Measurements from ENCODE around the gene BAHD1. TPM values are rescaled to one million over a fixed set of nuclear protein-coding genes. Genes with fewer than 3 reads are reported as not detected.
"Not testable (repeated sequence)": the region's sequence is repeated elsewhere in the genome, so short reads cannot be mapped to it uniquely, and the experiment has no call there.

The BAHD1 gene
- total RNA-seq, 1 donor from 2014 or later, result 17.5 TPM

DNA sequence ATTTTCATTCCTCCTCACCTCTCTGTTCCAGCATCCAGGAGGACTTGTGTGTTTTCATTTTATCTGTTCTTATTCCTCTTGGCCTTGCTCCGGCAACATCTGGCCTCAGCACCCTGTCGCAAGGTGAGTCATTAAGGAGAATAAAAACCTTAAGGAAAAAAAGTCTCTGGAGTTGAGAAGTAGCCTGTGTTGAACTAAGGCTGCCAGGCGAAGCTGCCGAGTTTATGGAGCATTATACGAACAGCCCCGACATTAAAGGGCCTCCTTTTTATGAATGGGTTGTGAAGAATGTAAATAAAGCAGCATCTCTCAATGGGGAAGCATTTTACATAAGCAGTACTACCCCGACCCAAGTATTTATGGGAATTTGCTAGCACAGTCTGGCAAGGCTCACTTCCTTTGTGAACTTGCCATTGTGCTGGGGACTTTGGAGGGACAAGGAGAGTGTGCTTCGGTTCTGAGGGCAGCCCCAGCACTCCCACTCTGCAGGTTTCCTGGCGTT, 4.7 kb downstream of the BAHD1 start:
- peak; percentile 69 for DNase-seq (ENCODE audit: low read depth)

DNA sequence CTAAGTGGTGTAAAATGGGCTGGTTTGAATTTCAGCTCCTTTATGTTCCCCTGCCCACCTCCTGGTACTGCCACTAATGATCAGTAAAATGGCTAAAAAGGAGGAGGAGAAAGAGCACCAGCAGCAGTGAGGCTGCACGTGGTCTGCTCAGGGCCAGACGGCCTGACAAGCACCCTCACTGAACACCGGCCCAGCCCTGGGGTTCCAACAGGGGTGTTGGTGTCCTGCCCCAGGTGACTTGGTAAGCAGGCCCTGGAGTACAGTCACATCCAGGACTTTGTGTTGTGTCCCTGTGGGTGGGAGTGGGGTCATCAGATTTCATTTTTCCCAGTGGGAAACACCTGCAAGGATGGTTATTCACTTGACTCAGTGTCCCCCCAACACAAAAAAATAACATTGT, 5.4 kb downstream of the BAHD1 start:
- DNase-seq (ENCODE audit: low read depth), result no peak

DNA sequence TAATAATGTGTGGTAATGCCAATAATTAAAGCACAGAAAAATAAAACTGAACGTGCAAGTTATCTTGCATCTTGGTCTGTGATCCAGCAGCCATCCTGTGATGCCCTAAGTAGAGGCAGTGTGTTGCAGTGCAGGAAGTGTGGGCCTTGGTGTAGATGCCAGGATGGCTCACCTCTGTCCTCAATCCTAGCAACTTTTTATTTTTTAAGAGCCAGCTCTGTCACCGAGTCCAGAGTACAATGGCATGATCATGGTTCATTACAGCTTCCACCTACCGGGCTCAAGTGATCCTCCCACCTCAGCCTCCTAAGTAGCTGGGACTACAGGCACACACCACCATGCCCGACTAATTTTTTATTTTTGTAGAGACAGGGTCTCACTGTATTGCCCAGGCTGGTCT, 7.6 kb downstream of the BAHD1 start:
- DNase-seq (ENCODE audit: low read depth), result no peak

DNA sequence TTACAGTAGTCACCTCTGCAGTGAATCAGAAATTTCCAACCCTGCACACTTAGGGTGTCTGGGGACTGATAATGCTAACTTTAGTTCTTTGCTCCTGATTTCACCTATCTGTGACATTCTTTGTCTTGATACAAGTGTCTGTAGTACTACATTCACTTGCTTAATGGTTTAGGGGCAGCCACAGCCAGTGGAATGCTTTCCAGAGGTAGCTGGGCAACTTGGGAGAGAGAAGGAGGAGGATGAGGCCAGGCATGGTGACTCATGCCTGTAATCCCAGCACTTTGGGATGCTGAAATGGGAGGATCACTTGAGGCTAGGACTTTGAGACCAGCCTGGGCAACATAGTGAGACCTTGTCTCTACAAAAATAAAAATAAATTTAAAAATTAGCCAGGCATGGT, 8.5 kb downstream of the BAHD1 start:
- peak; percentile 54 for DNase-seq (ENCODE audit: low read depth)

DNA sequence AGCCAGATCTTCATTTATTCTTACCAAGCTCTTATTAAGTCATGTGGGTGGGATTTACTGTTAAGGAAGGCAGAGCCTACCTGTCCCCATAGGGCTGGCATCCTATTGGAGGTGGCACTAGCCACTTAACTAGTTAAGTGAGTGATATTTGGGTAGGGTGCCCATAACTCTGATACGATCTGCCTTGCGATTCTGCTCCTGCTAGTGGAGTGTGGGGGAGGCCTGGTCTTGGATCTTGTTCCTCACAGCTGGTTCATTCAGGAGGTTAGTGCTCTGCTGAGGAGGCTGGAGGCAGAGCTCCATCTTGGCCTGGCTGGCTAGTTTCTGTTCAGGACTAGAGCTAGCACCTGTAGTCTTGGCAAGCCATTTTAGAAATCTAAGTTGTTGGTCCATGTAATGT, 9.3 kb downstream of the BAHD1 start:
- no peak for DNase-seq (ENCODE audit: low read depth)

DNA sequence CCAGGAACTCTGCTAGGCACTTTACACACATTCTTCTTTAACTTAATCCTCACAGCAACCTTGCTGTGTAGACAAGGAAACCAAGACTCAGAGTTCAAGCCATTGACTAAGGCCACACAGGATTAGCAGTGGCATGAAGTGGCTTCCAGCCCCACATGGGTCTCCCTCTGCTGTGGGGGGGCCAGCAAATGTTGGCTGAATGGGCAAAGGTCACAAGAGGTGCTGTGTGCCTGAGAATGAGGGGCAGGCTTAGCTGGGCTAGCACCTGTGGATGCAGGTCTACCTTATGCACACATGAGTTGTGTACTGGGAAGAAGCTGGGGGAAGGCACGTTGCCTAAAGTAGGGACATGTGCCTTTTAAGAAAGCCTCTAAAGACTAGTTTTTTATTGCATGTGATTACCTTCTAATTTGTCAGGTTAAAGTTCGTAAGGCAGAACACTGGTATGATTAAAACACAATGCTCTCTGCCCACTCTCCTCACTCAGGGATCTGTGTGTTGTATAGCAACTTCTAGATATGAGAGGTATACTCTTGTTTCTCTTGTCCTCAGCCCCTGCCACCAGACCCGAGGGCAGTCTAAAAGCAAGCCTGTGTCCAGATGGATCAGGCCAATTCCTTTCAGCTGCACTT, 10.9 kb downstream of the BAHD1 start:
- no peak for DNase-seq (ENCODE audit: low read depth)

DNA sequence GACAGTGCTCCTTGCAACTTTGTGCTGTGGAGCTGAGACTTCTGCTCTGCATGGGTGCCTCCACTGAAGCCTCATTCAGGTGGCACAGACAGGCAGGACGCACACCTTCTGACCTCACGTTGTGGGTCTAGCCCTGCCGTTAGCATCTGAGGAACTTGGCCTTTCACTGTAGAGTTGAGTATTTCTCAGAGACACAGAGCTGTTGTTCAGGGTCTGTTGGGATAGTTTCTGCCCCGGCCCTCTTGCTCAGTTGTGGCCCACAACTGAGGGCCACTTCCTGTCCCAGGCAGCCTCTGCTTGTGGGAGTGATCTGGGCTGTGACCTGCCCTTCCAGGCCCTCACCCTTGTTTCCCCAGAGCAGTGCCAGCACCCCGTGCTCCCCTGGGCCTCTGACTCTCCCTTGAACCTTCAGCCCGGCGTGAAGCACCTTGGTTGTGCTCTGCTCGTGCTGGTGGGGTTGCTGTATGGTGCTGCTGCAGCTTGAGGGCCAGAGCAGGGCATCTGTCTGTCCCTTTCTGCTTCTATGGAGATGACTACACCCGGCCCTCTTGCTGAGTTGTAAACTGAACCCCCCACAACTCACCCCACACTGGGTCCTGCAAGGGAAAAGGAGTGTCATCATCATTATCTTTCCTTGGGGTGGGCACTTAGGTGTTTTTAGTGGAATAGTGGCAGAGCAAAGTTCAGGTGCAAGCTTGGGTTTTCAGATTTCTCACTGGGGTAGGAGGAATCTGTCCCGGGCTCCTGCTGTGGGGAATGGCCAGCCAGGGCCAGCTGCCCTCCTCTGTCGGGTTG, 11.7 kb downstream of the BAHD1 start:
- no peak for DNase-seq (ENCODE audit: low read depth)

DNA sequence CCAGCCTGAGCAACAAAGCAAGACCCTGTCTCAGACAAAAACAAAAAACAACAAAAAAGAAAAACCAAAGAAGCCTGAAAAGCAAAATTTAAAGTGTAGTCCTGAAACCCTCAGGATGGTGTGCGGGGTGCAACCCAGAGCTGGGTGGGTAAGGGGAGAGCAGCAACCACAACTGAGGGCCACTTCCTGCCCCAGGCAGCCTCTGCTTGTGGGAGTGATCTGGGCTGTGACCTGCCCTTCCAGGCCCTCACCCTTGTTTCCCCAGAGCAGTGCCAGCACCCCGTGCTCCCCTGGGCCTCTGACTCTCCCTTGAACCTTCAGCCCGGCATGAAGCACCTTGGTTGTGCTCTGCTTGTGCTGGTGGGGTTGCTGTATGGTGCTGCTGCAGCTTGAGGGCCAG, 13.2 kb downstream of the BAHD1 start:
- not testable (repeated sequence) for DNase-seq (ENCODE audit: low read depth)

DNA sequence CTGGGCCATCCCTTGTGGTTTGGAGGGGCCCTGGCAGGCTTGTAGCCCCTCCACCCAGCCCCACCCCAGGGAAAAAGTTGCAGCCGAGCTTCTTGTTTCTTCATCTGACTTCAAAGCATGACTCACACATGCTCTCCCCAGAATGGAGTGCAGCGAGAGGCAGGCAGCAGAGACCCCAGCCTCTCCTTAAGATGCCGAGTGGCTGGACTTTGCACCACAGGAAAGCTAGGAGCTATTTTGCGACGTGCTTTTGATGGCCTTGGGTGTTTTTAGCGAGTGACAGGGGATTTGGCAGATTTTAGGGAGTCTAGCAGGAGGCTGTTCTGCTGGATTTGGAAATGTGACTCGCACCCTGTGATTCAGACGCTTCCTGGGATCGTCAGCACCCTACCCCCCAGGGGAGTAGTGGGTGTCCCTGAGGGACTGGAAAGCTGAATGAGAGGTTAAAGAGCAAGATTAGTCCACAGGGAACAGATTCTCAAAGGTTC, 14.2 kb downstream of the BAHD1 start:
- peak; percentile 56 for DNase-seq (ENCODE audit: low read depth)

DNA sequence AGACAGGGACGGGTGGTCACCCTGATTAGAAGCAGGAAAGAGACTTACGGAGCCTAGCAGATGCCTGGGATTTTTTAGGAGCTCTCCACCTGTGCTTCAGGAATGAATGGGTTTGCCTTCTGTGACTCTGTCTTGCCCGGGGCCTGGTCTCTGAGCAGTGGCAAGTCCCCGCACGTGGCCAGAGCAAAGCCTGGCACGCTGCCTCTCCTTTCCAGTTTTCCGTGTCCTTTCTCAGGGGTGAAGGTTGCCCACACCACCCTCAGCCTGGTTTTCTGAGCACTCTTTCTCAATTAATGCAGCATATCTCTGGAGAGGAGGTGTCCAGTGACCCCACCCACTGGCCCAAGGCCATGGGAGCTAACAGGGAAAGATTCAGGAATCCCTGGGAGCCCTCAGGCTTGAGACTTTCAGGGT, 15.6 kb downstream of the BAHD1 start:
- no peak for DNase-seq (ENCODE audit: low read depth)

DNA sequence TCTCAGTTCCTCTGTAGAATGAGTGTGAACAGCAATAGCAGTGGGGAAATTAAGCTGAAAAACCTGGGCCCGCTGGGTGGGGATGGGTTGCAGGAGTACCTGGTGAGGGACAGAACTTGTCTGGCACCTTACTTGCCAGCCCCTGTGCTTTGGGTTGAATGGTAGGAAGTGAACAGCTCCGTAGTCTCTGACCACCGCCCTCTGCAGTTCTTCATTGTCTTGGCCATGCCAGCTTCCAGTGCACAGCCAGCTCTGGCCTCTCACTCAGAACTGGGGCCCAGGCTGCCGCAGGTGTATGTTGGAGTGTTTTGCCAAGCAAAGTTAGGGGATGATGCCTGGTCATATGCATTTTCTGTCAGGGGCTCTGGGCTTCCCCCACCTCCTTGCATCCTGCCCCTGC, 16.0 kb downstream of the BAHD1 start:
- no peak for DNase-seq (ENCODE audit: low read depth)

DNA sequence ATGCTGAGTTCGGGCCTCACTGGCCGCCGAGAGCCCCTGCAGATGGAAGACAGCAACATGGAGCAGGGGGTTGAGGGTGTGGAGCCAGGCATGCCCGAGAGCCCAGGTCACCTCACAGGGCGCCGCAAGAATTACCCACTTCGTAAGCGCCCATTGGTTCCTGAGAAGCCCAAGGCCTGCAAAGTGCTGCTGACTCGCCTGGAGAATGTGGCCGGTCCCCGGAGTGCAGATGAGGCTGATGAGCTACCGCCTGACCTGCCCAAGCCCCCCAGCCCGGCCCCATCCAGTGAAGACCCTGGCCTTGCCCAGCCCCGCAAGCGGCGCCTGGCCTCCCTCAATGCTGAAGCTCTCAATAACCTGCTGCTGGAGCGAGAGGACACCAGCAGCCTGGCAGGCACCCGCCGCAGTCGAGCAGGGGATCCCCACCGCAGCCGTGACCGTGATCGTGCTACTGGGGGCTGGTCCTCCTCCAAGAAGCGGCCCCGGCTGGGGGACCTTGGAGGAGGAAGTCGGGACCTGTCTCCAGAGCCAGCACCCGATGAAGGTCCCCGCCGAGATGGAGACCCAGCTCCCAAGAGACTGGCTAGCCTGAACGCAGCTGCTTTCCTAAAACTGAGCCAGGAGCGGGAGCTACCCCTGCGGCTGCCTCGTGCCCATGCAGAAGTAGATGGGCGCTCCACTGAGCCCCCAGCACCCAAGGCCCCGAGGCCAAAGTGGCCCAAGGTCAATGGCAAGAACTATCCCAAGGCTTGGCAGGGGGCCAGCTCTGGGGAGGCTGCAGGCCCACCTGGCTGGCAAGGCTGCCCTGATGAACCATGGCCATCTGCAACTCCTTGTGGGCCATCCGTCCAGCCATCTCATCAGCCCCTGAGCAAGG, 18.0 kb downstream of the BAHD1 start:
- no peak for DNase-seq (ENCODE audit: low read depth)

DNA sequence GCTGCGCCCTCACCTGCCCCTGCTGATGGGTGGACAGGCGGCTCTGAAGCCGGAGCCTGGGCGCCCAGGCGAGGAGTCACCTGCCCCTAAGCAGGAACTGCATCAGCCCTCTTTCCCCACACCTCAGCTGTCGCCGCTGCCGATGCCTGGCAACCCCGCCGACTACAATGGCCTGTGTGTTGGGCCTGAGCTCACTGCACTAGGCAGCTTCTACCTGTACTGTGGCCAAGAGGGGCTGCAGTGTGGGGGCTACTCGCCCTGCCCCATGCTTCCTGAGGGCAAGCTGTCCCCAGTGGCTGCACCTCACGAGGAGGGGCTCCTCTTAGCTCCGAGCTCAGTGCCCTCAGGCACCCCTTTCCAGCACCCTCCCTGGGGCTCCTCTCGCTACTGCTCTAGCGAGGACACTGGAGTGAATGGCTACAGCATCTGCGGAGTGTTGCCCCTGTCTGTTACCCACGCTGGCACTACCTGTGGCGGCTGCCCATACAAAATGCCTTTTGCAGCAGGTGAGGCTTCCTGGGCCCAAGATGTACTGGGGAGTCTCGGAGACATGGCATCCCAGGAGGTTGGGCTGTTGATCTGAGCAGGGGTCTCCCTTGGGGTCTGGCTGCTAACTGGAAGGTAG, 18.8 kb downstream of the BAHD1 start:
- no peak for DNase-seq (ENCODE audit: low read depth)

DNA sequence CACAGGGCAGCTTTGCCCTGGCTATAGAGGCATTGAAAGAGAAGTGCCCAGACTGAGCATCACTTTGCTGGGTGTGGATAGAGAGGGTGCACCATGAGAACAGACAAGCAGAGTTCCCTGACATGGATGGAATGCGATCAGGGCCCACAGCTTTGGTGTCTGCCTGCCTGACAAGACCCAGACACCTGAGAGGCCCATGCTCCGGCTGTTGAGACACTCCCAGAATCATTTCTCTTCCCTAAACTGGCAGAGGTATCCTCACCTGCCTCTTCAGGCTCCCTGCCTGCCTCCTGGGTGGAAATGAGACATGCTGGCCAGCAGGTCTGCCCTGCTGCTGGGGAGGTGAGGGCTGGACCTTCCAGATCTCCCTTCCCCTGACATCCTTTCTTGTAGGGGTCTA, 19.7 kb downstream of the BAHD1 start:
- DNase-seq (ENCODE audit: low read depth), result no peak

DNA sequence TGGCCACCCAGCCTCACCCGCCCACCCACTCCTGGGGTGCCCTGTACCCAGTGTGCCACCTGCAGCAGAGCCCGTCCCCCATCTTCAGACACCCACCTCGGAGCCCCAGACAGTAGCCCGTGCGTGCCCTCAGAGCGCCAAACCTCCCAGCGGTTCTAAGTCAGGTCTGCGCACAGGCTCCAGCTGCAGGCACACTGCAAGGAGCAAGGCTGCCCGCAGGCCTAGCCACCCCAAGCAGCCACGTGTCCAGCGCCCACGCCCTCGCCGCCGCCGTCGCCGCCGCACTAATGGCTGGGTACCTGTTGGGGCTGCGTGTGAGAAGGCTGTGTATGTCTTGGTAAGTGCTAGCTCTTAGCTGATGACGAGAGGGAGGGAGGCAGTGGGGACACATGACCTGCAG, 21.2 kb downstream of the BAHD1 start:
- no peak for DNase-seq (ENCODE audit: low read depth)

DNA sequence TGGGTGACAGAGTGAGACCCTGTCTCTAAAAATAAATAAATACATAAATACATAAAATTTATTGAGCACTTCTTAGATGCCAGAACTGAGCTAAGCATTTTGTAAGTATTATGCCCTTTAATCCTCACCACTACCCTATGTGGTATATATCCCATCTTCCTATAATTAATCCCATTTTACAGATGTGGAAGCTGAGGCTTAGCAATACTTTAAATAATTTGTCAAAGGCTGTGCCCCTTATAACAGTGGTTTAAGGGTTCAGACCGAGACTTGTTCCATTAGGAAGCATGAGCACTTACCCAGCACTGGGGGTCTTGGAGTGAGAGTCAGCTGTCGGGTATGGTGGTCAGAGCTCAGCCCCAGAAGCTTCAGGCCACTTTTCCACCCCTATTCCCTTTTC, 22.5 kb downstream of the BAHD1 start:
- DNase-seq (ENCODE audit: low read depth), result no peak

DNA sequence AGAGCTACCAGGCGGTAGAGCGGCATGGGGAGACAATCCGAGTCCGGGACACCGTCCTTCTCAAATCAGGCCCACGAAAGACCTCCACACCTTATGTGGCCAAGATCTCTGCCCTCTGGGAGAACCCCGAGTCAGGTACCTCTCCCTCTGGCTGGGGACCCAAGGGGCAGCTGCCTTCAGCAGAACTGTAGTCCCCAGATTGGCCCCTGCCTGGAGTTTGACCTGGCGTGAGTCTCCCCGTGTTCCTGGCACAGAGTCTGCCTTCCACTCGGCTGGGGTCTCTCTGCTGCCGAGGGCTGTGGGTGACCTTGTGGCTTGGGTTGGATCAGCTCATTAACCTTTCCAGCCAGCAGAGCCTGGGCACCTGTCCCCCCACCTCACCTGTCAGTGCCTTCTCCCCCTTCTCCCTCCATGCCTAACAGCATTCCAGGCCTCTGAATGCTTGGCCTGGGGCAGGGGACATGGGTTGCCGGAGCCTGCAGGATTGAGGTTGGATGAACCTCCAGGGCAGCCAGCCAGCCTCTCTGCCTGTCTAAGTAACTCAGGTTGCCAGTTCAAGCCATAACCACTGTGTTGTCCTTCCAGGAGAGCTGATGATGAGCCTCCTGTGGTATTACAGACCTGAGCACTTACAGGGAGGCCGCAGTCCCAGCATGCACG, 23.3 kb downstream of the BAHD1 start:
- no peak for DNase-seq (ENCODE audit: low read depth)

DNA sequence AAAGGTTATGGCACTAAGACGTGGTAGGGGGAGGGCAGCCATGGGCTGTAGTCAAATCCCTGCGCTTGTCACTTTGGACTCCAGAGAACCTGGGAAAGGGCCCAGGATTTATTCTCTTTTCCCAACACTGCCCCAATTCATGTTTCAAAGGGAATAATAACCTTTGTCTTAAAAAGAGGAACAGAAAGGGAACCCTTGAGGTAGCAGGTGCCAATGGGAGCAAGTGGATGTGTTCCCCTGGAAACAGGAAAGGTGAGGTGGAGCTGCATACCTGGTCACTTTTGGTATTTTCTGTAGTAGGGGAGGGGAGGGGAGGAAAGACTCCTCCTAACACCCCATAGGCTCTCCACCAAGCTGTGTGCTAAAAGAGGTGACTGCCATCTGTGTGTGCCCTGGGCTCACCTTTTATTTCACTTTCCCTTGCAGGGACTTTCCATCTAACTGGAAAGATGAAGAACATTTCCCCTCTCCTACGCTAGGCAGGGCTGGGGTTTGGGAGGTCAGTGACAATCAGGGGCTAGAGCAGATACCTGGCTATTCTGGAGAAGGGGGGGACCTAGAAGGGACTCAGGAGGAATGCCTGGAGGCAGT, 23.9 kb downstream of the BAHD1 start:
- no peak for DNase-seq (ENCODE audit: low read depth)

DNA sequence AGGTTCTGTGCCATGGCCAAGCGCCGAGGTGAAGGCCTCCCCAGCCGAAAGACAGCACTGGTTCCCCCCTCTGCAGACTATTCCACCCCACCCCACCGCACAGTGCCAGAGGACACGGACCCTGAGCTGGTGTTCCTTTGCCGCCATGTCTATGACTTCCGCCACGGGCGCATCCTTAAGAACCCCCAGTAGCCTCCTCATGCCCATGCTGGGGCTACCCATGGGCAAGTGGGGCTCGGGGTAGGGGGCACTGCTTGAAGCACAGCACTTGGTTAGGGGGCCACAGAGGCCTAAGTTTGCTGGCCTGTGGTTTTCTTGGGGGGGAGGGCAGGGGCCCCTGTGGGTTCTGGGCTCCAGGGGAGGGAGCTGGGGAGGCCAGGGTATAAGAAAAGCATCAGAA, 25.2 kb downstream of the BAHD1 start:
- no peak for DNase-seq (ENCODE audit: low read depth)

DNA sequence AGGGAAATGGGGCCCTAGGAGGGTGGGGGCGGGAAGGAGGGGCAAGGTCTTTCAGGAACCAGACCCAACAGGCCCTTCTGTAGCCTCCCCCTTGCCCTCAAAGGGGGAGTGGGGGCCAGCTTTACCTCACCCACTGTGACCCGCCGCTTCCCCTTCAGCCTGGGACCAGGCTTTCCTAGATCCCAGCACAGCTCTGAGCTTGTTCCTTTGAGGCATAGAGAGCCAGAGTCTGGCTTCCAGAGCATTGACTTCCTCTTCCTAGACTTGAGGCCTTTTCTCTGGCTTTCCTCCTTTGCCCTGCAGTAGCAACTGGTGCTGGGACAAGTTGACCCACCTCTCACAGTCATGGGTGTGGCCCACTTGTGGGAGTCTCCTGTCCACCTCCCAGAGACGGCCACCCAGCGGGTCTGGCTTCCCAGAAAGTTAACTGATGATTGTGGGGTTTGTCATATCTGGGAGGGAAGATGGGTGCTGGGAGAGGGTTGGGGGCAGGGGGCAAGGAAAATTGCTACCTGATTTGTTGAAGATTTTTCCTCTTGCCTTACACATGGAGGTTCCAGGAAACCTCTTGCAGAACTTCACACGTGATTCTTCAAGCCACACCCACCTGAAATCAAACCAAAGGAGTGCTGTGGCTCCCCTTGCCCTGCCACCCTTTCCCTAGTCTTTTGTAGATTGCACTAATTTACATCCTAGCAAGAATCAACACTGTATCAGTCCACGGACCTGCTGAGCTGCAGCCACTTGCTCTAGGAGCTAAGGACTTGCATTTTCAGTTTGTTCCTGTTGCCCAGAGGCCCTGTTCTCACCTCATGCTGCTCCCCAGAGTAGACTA, 25.9 kb downstream of the BAHD1 start:
- DNase-seq (ENCODE audit: low read depth), result no peak
